OCI-LY1 (cell line): ENCODE results near the gene SH3PXD2A.

Experiments used
- CTCF ChIP-seq: fragments of 200-600 bp; sonication (generic), shearing (Covaris generic); IDR thresholded peaks from 2 replicates; pipeline ENCODE4 v1.5.1; 2017; ENCODE audit warnings: mild to moderate bottlenecking, antibody characterized with exemption, low read length, moderate library complexity, mixed read lengths
- EZH2 ChIP-seq: fragments of 200-600 bp; sonication (generic), shearing (Covaris generic); IDR thresholded peaks from 2 replicates; pipeline ENCODE4 v1.8.0; 2017; ENCODE audit warnings: borderline replicate concordance, mixed run types, mild to moderate bottlenecking, antibody characterized with exemption, low read length, moderate library complexity, mixed read lengths

- TF ChIP-seq CTCF (no peak), EZH2 (no peak)
Observed at GRCh38 chr10:103545366-103545765, 310.0 kb downstream of the SH3PXD2A start.
